GM19438 (cell line): ENCODE data around the gene CKAP5.

Source experiments
- ATAC-seq: cut with Tn5 transposase; IDR thresholded peaks from one replicate; pipeline ENCODE4 v1.9.1; 2021; ENCODE audit warnings: low read depth; ENCODE audit not compliant: unreplicated experiment

The CKAP5 gene

GRCh38 chr11:46705070-46705688, 140.9 kb downstream of the CKAP5 start:
- ATAC-seq: no peak

- ATAC-seq: peak; percentile 4
Measured at GRCh38 chr11:46701078-46701654, 144.9 kb downstream of the CKAP5 start.

- peak; percentile 93 for ATAC-seq
Measured at GRCh38 chr11:46700241-46701077, 145.6 kb downstream of the CKAP5 start, which contains the start of the genes ARHGAP1 and ZNF408. Gene ARHGAP1, minus strand, starts transcription at chr11:46700619. Its CDS starts 4,512 bp downstream, at chr11:46696107. Gene ZNF408, plus strand, starts transcription at chr11:46701031. Its CDS starts 17 bp downstream, at chr11:46701048.

GRCh38 chr11:46698597-46698996, 147.5 kb downstream of the CKAP5 start:
- ATAC-seq: no peak

GRCh38 chr11:46697723-46698122, 148.4 kb downstream of the CKAP5 start:
- no peak for ATAC-seq

GRCh38 chr11:46697303-46697702, 148.8 kb downstream of the CKAP5 start:
- no peak for ATAC-seq

GRCh38 chr11:46696212-46696558, 149.9 kb downstream of the CKAP5 start:
- ATAC-seq: no peak

GRCh38 chr11:46695345-46696211, 150.5 kb downstream of the CKAP5 start:
- no peak for ATAC-seq

GRCh38 chr11:46694607-46695006, 151.5 kb downstream of the CKAP5 start:
- no peak for ATAC-seq

GRCh38 chr11:46694072-46694471, 152.0 kb downstream of the CKAP5 start:
- no peak for ATAC-seq

- no peak for ATAC-seq
Measured at GRCh38 chr11:46693597-46694012, 152.5 kb downstream of the CKAP5 start.
